Measurements from ENCODE around the gene TEFM.

Gene TEFM

GRCh38 chr17:30906101-30906911 lies at the start of gene TEFM:
Gene TEFM (minus strand): TSS chr17:30906238. CDS start chr17:30906198, 40 bp downstream.
- no peaks in the 10 kb centered on the region for H4K20me1 ChIP-seq (ENCODE audit: control insufficient read depth, insufficient read depth, low read depth, low read length)
- no peaks in the 10 kb centered on the region for H3K27me3 ChIP-seq (ENCODE audit: control insufficient read depth, low read length)
- H3K4me3 ChIP-seq (ENCODE audit: low read length) = peak within 1 kb of the TSS; percentile 86
- peaks cover 14% of the 10 kb centered on the region for H3F3A ChIP-seq (ENCODE audit: control insufficient read depth, insufficient read depth)
- peak within 1 kb of the TSS; percentile 49 for H3K27ac ChIP-seq (ENCODE audit: low read depth, low read length)
- TF ChIP-seq CTCF (IDR thresholded peaks at IDR 0.05; ENCODE audit: low read depth, low read length, poor library complexity, severe bottlenecking) = no peak
- peak within 1 kb of the TSS; percentile 96 for H3K4me2 ChIP-seq (ENCODE audit: low read length)
- no peaks in the 10 kb centered on the region for H3K9me2 ChIP-seq (replicated peaks; ENCODE audit: control insufficient read depth, low read length)
- peaks cover 51% of the 10 kb centered on the region for H3K79me2 ChIP-seq (ENCODE audit: control insufficient read depth, low read length)
- H3K36me3 ChIP-seq (ENCODE audit: control insufficient read depth, low read length) = peaks cover 29% of the 10 kb centered on the region
- H3K9me3 ChIP-seq (ENCODE audit: control insufficient read depth, insufficient read depth, low read length) = no peaks in the 10 kb centered on the region
- H3K4me1 ChIP-seq (ENCODE audit: control insufficient read depth, low read length) = peaks cover 30% of the 10 kb centered on the region

- H3K4me1 ChIP-seq (ENCODE audit: control insufficient read depth, low read length) = peaks cover 82% of the 10 kb centered on the region
Observed at GRCh38 chr17:30954046-30954830, 48.2 kb upstream of the TEFM start.

GRCh38 chr17:30952638-30953393 lies 46.8 kb upstream of the TEFM start:
- TF ChIP-seq CTCF (IDR thresholded peaks at IDR 0.05; ENCODE audit: low read depth, low read length, poor library complexity, severe bottlenecking) (no peak), EZH2phosphoT487 (IDR thresholded peaks at IDR 0.05; ENCODE audit: borderline replicate concordance, low read length) (no peak)
- H3K4me3 ChIP-seq (ENCODE audit: low read length) = peak overlapping the region; percentile 42
- H3K27me3 ChIP-seq (ENCODE audit: control insufficient read depth, low read length) = no peaks in the 10 kb centered on the region
- H3K9me3 ChIP-seq (ENCODE audit: control insufficient read depth, insufficient read depth, low read length) = no peaks in the 10 kb centered on the region
- H3K4me1 ChIP-seq (ENCODE audit: control insufficient read depth, low read length) = peaks cover 68% of the 10 kb centered on the region
- H3K79me2 ChIP-seq (ENCODE audit: control insufficient read depth, low read length) = no peaks in the 10 kb centered on the region
- no peaks in the 10 kb centered on the region; the same call in 1 of the 2 replicates for H3K36me3 ChIP-seq (ENCODE audit: control insufficient read depth, low read length)
- H4K20me1 ChIP-seq (ENCODE audit: control insufficient read depth, insufficient read depth, low read depth, low read length) = no peaks in the 10 kb centered on the region
- H3K27ac ChIP-seq (ENCODE audit: low read depth, low read length) = peak overlapping the region; percentile 57
- peak overlapping the region; percentile 66 for H3K4me2 ChIP-seq (ENCODE audit: low read length)
- H3K9me2 ChIP-seq (replicated peaks; ENCODE audit: control insufficient read depth, low read length) = no peaks in the 10 kb centered on the region
- H3F3A ChIP-seq (ENCODE audit: control insufficient read depth, insufficient read depth) = 0 out of 2 replicates have a peak, but pooled peaks cover 3% of the 10 kb centered on the region

More at GRCh38 chr17:30954046-30954830, 48.2 kb upstream of the TEFM start:
- no peaks in the 10 kb centered on the region; the same call in 1 of the 2 replicates for H3K36me3 ChIP-seq (ENCODE audit: control insufficient read depth, low read length)
- peak overlapping the region; percentile 23; the same call in 1 of the 2 replicates for H3K27ac ChIP-seq (ENCODE audit: low read depth, low read length)
- H4K20me1 ChIP-seq (ENCODE audit: control insufficient read depth, insufficient read depth, low read depth, low read length) = no peaks in the 10 kb centered on the region
- peak overlapping the region; percentile 66; the same call in 1 of the 2 replicates for H3K4me2 ChIP-seq (ENCODE audit: low read length)
- H3K9me2 ChIP-seq (replicated peaks; ENCODE audit: control insufficient read depth, low read length) = no peaks in the 10 kb centered on the region
- H3K79me2 ChIP-seq (ENCODE audit: control insufficient read depth, low read length) = no peaks in the 10 kb centered on the region
- no peak for TF ChIP-seq EZH2phosphoT487 (IDR thresholded peaks at IDR 0.05; ENCODE audit: borderline replicate concordance, low read length)
- no peak for TF ChIP-seq CTCF (IDR thresholded peaks at IDR 0.05; ENCODE audit: low read depth, low read length, poor library complexity, severe bottlenecking)
- H3K9me3 ChIP-seq (ENCODE audit: control insufficient read depth, insufficient read depth, low read length) = no peaks in the 10 kb centered on the region
- H3K4me3 ChIP-seq (ENCODE audit: low read length) = peak overlapping the region; percentile 12; the same call in 1 of the 2 replicates
- H3F3A ChIP-seq (ENCODE audit: control insufficient read depth, insufficient read depth) = peaks cover 11% of the 10 kb centered on the region
- no peaks in the 10 kb centered on the region for H3K27me3 ChIP-seq (ENCODE audit: control insufficient read depth, low read length)

Measured in DOHH2 (cell line).